HG03175 (cell line): ENCODE results near the gene SLC24A3.

ENCODE experiments used
- ATAC-seq: cut with Tn5 transposase; IDR thresholded peaks from one replicate; pipeline ENCODE4 v1.9.1; 2021; ENCODE audit warnings: mild to moderate bottlenecking, moderate library complexity; ENCODE audit not compliant: unreplicated experiment

SLC24A3 gene

GRCh38 chr20:19493794-19494495 lies 281.5 kb downstream of the SLC24A3 start:
- no peak for ATAC-seq

GRCh38 chr20:19495905-19496703 lies 283.7 kb downstream of the SLC24A3 start:
- ATAC-seq = no peak

GRCh38 chr20:19497064-19497463 lies 284.6 kb downstream of the SLC24A3 start:
- no peak for ATAC-seq

GRCh38 chr20:19498756-19499155 lies 286.3 kb downstream of the SLC24A3 start:
- ATAC-seq = no peak

GRCh38 chr20:19501476-19502115 lies 289.2 kb downstream of the SLC24A3 start:
- ATAC-seq = no peak

- ATAC-seq = no peak
Measured at GRCh38 chr20:19502169-19502568, 289.7 kb downstream of the SLC24A3 start.

- ATAC-seq = no peak
Measured at GRCh38 chr20:19504251-19504650, 291.8 kb downstream of the SLC24A3 start.

- ATAC-seq = no peak
Measured at GRCh38 chr20:19506021-19506420, 293.6 kb downstream of the SLC24A3 start.

GRCh38 chr20:19508449-19508848 lies 296.0 kb downstream of the SLC24A3 start:
- ATAC-seq = no peak

- no peak for ATAC-seq
Measured at GRCh38 chr20:19510611-19511010, 298.2 kb downstream of the SLC24A3 start.

GRCh38 chr20:19511931-19512330 lies 299.5 kb downstream of the SLC24A3 start:
- ATAC-seq = no peak

GRCh38 chr20:19512886-19513677 lies 300.6 kb downstream of the SLC24A3 start:
- ATAC-seq = no peak

GRCh38 chr20:19515074-19515473 lies 302.6 kb downstream of the SLC24A3 start:
- ATAC-seq = no peak

- no peak for ATAC-seq
Measured at GRCh38 chr20:19519466-19519865, 307.0 kb downstream of the SLC24A3 start.

GRCh38 chr20:19520261-19520660 lies 307.8 kb downstream of the SLC24A3 start:
- ATAC-seq = no peak

GRCh38 chr20:19522071-19522801 lies 309.8 kb downstream of the SLC24A3 start:
- no peak for ATAC-seq

GRCh38 chr20:19522836-19523590 lies 310.6 kb downstream of the SLC24A3 start:
- no peak for ATAC-seq

GRCh38 chr20:19524691-19525090 lies 312.2 kb downstream of the SLC24A3 start:
- no peak for ATAC-seq

- ATAC-seq = no peak
Measured at GRCh38 chr20:19527509-19527908, 315.1 kb downstream of the SLC24A3 start.
